ENCODE results near the gene PLLP.
"Not testable (repeated sequence)": the region's sequence is repeated elsewhere in the genome, so short reads cannot be mapped to it uniquely, and the experiment has no call there.

Gene PLLP

GRCh38 chr16:57301126-57301817 is 16.8 kb upstream of the PLLP start:
- DNase-seq = no peak

GRCh38 chr16:57300387-57301125 is 16.1 kb upstream of the PLLP start:
- peak; percentile 100 for DNase-seq

- peak; percentile 95 for DNase-seq
Measured at GRCh38 chr16:57299719-57300386, 15.4 kb upstream of the PLLP start.

GRCh38 chr16:57299009-57299718 is 14.7 kb upstream of the PLLP start:
- DNase-seq = no peak

GRCh38 chr16:57297856-57298255 is 13.4 kb upstream of the PLLP start:
- peak; percentile 67 for DNase-seq

- no peak for DNase-seq
Measured at GRCh38 chr16:57289391-57290257, 5.2 kb upstream of the PLLP start.

DNA sequence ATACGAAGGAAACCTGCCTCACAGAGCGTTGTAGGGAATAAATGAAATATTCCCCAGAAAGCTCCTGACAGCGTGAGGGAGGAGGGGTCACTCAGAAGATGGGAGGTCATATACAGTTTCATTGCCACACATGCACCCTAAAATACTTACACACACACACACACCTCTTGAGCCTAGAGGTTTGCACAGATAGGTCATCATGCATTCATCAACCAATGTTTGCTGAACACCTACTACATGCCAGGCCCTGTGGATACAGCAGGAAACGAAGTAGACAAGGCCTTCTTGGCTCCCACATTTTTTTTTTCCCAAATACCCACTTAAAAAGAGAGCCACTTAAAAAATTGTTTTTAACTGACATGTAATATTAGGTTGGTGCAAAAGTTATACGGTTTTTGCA is 907 bp upstream of the PLLP start:
- DNase-seq = no peak

DNA sequence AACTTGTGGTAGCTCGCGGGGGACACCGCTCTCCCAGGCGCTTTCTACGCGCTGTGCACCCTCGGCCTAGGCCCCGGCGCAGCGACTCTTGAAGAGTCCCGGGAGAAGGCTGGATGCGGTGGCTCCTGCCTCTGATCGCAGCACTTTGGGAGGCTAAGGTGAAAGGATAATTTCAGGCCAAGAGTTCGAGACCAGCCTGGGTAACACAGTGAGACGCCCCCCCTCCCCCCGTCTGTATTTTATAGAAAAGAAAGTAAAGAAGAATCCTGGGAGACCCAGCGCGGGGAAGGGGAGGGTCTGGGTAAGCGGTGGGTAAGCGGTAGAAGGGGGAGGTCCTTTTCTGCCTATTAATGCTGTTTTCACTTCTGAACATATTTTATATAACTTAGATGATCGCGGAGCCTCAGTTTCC is 486 bp upstream of the PLLP start:
- no peak for DNase-seq

GRCh38 chr16:57283959-57284208 is 588 bp downstream of the PLLP start:
- no peak for DNase-seq

GRCh38 chr16:57283214-57283958 is 1.1 kb downstream of the PLLP start:
- no peak for DNase-seq

DNA sequence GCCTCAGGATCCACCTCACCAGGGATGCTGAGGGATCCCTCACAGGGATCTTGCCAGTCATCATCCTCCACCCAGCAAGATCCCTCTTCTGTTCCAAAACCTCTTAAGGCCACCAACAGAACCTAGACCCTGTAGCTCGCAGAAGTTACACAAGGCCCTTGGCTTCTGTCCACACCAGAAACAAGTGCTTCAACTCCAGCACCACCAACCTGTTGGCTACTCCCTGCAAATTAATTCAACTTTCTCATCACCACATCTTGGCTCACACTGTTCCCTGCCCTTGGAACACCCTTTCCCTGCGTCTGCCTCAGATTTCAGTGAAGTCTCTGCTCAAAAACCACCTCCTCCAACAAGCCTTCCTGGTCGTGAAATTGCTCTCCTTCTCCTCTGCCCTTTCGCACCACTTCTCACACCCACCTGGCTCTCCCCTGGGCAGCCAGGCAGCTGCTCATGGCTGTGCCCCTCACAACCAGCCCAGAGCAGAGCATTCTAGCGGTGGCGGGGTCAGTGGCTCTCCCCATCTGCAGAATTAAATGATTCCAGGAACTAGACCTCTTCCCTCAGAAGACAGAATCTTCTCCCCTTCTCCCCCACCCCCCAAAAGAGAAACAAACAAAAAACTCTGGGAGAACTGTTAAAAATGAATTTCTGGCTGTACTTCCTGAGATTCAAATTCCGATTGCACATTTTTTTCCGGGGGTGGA is 1.8 kb downstream of the PLLP start:
- no peak for DNase-seq

GRCh38 chr16:57281791-57282190 is 2.7 kb downstream of the PLLP start:
- DNase-seq = no peak

GRCh38 chr16:57279780-57280638 is 4.5 kb downstream of the PLLP start:
- DNase-seq = no peak

DNA sequence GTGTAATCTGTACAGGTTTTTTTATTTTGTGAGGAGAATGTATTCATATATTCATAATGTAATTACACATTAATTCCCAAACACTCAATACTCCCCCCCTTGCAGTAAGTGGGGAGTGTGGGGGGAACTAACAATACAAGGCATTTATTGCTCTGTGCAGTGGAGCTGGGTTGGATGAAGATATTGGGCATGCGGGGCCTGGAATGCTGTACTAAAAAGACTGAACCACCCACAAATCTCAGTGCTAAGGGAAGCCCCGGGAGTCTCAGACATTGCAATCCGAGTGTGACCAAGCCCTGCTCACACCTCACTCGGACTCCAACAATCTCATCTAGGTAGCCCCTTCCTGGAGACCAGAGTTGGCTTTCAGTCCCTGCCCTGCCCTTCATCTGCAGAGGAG is 6.0 kb downstream of the PLLP start:
- no peak for DNase-seq

DNA sequence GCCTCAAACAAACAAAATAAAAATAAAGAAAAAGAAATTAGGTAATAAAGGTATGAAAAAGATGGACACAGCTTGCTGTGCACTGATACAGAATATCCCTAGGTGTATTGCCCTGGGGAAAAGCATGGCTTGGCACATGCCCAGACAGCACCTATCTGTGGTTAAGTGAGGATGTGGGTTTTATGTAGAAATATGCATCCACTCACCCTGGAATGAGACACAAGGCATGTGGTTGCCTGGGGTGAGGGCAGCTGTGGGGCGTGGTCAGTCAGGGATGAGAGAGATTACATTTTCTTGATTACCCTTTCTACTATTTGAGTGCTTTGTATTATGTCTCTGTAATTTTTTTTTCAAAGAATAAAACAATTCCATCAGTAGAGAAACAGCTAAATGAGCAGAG is 6.9 kb downstream of the PLLP start:
- DNase-seq = no peak

- DNase-seq = no peak
Measured at GRCh38 chr16:57276596-57276995, 7.9 kb downstream of the PLLP start.

DNA sequence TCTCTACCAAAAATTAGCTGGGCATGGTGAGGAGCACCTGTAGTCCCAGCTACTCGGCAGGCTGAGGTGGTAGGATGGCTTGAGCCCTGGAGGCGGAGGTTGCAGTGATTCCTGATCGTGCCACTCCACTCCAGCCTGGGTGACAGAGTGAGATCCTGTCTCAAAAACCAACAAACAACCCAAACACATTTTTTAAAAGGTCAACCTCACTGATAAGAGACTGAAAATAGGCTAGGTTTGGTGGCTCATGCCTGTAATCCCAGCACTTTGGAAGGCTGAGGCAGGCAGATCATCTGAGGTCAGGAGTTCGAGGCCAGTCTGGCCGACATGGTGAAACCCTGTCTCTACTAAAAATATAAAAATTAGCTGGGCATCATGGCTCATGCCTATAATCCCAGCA is 8.5 kb downstream of the PLLP start:
- not testable (repeated sequence) for DNase-seq

GRCh38 chr16:57273826-57274225 is 10.6 kb downstream of the PLLP start:
- DNase-seq = no peak

DNA sequence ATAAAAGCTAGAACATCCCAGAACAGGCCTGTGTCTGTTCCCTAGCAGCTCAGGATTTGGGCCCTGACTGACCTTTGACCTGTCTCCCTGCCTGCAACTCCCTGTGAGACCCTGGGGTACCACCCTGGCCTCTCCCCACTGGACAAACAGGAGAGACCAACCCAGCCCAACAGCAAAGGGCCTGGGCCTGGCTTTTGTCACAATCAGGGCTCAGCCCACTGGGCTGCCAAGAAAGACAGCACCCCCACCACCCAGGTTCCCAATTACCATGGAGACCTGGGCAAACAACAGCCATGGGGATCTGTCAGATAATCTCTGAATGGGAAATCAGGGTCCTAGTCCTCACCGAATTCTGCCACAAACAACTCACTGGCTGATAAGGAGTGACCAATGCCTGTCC is 11.1 kb downstream of the PLLP start:
- no peak for DNase-seq

GRCh38 chr16:57271867-57272495 is 12.5 kb downstream of the PLLP start:
- DNase-seq = no peak
